HepG2 (cell line): Measurements from ENCODE around the gene APOC1. TPM values are rescaled to one million over a fixed set of nuclear protein-coding genes. Genes with fewer than 3 reads are reported as not detected.

Experiments used
- CEBPB ChIP-seq: IDR thresholded peaks from 2 replicates; pipeline ENCODE4 v1.6.1; 2011; ENCODE audit warnings: low read depth, low read length, improper control_type of control experiment, borderline replicate concordance
- HNF1A ChIP-seq, 2 experiments: sonication (generic) in 1 of 2; formaldehyde crosslinking in 1 of 2; IDR thresholded peaks; 2 replicates each; pipeline versions ENCODE4 v1.4.0 to v1.6.1; 2016 to 2020; ENCODE audit warnings: borderline replicate concordance in 1 of 2, low read depth in 1 of 2, mild to moderate bottlenecking in 1 of 2, missing genetic modification reagents in 1 of 2
- MED1 ChIP-seq: sonication (generic); formaldehyde crosslinking; IDR thresholded peaks from 2 replicates; pipeline ENCODE4 v1.4.0; 2020; ENCODE audit warnings: missing genetic modification reagents
- MIER3 ChIP-seq: IDR thresholded peaks from 2 replicates; pipeline ENCODE4 v1.6.1; 2016; ENCODE audit warnings: missing compliant biosample characterization, borderline replicate concordance
- NFRKB ChIP-seq: fragments of 450-650 bp; IDR thresholded peaks from 2 replicates; pipeline ENCODE4 v1.6.1; 2017
- NFYC ChIP-seq: IDR thresholded peaks from 2 replicates; pipeline ENCODE4 v1.6.1; 2016; ENCODE audit warnings: missing genetic modification reagents, missing compliant biosample characterization
- SMYD3 ChIP-seq: sonication (generic); formaldehyde crosslinking; IDR thresholded peaks from 2 replicates; pipeline ENCODE4 v1.8.1; 2023; ENCODE audit warnings: mild to moderate bottlenecking, missing genetic modification reagents
- TCF12 ChIP-seq, 2 experiments: fragments of 450-650 bp in 1 of 2; sonication (generic) in 1 of 2; formaldehyde crosslinking in 1 of 2; IDR thresholded peaks; 2 replicates each; pipeline versions ENCODE4 v1.6.1 to v1.8.0; 2017 to 2022; ENCODE audit warnings: antibody characterized with exemption in 1 of 2, mild to moderate bottlenecking in 1 of 2, missing genetic modification reagents in 1 of 2, moderate library complexity in 1 of 2
- ZNF567 ChIP-seq: sonication (generic); formaldehyde crosslinking; IDR thresholded peaks from 2 replicates; pipeline ENCODE4 v1.8.1; 2023; ENCODE audit warnings: mild to moderate bottlenecking, missing genetic modification reagents, borderline replicate concordance
- ZNF761 ChIP-seq: sonication (generic); formaldehyde crosslinking; conservative IDR thresholded peaks from 2 replicates; pipeline ENCODE4 v1.4.0; 2020; ENCODE audit warnings: mild to moderate bottlenecking, missing genetic modification reagents
- polyA plus RNA-seq, 8 experiments: library from polyadenylated mRNA; depleted of rRNA in 3 of 8; stranded (reverse) in 7 of 8; unstranded in 1 of 8; fragments of >200 nt; fragmentation: Illumina TruSeq in 4 of 8; extraction: Trizol in 4 of 8; gene quantifications; 2 replicates each; pipeline versions ENCODE4 v1.2.1 to v1.2.3, GENCODE V29; 2011 to 2016; ENCODE audit warnings: low read depth in 4 of 8, missing spikeins in 1 of 8, mixed read lengths in 1 of 8; ENCODE audit not compliant: insufficient read depth in 1 of 8
- total RNA-seq, 5 experiments: library from RNA; depleted of rRNA; stranded (reverse); fragments of >200 nt; fragmentation: Illumina TruSeq; extraction: Trizol; gene quantifications; 2 replicates each; pipeline ENCODE4 v1.2.3, GENCODE V29; 2016; ENCODE audit warnings: low read depth in 1 of 5
- TF ChIP-seq, protein P1 (sequence below): sonication (generic); formaldehyde crosslinking; IDR thresholded peaks from 2 replicates; pipeline ENCODE4 v1.8.0; 2022; ENCODE audit warnings: mild to moderate bottlenecking, missing genetic modification reagents, moderate library complexity
- TF ChIP-seq, protein P2 (sequence below): sonication (generic); formaldehyde crosslinking; IDR thresholded peaks from one replicate; pipeline ENCODE4 v1.5.1; 2020; ENCODE audit warnings: mild to moderate bottlenecking, missing genetic modification reagents; ENCODE audit errors: not compliant biosample characterization
- TF ChIP-seq, protein P3 (sequence below): sonication (generic); formaldehyde crosslinking; IDR thresholded peaks from 2 replicates; pipeline ENCODE4 v1.8.0; 2022; ENCODE audit warnings: low read depth, missing genetic modification reagents

The APOC1 gene
- total and polyA plus RNA-seq, 2 of the 13 experiments (the other 11 are each of a cell fraction or from before 2014, with no cell fraction given): 600 to 1,235 TPM

- TF ChIP-seq HNF1A (IDR thresholded peaks at IDR 0.05; ENCODE audit: low read depth): no peak
- TF ChIP-seq HNF1A (CRISPR knock-in tag; IDR thresholded peaks at IDR 0.05; ENCODE audit: borderline replicate concordance): peak; percentile 62; the same call in 1 of the 2 replicates
- no peak for TF ChIP-seq ZNF761 (CRISPR knock-in tag)
- TF ChIP-seq ZNF567: no peak
- TF ChIP-seq NFYC (CRISPR knock-in tag): peak; percentile 89
- TF ChIP-seq, protein P1, sequence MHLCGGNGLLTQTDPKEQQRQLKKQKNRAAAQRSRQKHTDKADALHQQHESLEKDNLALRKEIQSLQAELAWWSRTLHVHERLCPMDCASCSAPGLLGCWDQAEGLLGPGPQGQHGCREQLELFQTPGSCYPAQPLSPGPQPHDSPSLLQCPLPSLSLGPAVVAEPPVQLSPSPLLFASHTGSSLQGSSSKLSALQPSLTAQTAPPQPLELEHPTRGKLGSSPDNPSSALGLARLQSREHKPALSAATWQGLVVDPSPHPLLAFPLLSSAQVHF (CRISPR knock-in tag): 0 out of 2 replicates have a peak, but pooled peaks have one; percentile 19
- TF ChIP-seq, protein P2, sequence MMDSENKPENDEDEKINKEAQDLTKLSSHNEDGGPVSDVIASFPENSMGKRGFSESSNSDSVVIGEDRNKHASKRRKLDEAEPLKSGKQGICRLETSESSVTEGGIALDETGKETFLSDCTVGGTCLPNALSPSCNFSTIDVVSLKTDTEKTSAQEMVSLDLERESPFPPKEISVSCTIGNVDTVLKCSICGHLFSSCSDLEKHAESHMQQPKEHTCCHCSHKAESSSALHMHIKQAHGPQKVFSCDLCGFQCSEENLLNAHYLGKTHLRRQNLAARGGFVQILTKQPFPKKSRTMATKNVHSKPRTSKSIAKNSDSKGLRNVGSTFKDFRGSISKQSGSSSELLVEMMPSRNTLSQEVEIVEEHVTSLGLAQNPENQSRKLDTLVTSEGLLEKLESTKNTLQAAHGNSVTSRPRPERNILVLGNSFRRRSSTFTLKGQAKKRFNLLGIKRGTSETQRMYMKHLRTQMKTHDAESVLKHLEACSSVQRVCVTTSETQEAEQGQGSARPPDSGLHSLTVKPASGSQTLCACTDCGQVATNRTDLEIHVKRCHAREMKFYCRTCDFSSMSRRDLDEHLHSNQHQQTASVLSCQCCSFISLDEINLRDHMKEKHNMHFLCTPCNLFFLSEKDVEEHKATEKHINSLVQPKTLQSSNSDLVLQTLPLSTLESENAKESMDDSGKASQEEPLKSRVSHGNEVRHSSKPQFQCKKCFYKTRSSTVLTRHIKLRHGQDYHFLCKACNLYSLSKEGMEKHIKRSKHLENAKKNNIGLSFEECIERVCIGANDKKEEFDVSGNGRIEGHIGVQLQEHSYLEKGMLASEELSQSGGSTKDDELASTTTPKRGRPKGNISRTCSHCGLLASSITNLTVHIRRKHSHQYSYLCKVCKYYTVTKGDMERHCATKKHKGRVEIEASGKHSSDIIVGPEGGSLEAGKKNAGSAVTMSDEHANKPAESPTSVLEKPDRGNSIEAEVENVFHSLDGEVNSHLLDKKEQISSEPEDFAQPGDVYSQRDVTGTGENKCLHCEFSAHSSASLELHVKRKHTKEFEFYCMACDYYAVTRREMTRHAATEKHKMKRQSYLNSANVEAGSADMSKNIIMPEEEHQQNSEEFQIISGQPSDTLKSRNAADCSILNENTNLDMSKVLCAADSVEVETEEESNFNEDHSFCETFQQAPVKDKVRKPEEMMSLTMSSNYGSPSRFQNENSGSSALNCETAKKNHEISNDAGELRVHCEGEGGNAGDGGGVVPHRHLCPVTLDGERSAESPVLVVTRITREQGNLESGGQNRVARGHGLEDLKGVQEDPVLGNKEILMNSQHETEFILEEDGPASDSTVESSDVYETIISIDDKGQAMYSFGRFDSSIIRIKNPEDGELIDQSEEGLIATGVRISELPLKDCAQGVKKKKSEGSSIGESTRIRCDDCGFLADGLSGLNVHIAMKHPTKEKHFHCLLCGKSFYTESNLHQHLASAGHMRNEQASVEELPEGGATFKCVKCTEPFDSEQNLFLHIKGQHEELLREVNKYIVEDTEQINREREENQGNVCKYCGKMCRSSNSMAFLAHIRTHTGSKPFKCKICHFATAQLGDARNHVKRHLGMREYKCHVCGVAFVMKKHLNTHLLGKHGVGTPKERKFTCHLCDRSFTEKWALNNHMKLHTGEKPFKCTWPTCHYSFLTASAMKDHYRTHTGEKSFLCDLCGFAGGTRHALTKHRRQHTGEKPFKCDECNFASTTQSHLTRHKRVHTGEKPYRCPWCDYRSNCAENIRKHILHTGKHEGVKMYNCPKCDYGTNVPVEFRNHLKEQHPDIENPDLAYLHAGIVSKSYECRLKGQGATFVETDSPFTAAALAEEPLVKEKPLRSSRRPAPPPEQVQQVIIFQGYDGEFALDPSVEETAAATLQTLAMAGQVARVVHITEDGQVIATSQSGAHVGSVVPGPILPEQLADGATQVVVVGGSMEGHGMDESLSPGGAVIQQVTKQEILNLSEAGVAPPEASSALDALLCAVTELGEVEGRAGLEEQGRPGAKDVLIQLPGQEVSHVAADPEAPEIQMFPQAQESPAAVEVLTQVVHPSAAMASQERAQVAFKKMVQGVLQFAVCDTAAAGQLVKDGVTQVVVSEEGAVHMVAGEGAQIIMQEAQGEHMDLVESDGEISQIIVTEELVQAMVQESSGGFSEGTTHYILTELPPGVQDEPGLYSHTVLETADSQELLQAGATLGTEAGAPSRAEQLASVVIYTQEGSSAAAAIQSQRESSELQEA: no peak
- no peak for TF ChIP-seq CEBPB
- no peak for TF ChIP-seq TCF12 (IDR thresholded peaks at IDR 0.05)
- no peak for TF ChIP-seq TCF12 (CRISPR knock-in tag; IDR thresholded peaks at IDR 0.05)
- TF ChIP-seq, protein P3, sequence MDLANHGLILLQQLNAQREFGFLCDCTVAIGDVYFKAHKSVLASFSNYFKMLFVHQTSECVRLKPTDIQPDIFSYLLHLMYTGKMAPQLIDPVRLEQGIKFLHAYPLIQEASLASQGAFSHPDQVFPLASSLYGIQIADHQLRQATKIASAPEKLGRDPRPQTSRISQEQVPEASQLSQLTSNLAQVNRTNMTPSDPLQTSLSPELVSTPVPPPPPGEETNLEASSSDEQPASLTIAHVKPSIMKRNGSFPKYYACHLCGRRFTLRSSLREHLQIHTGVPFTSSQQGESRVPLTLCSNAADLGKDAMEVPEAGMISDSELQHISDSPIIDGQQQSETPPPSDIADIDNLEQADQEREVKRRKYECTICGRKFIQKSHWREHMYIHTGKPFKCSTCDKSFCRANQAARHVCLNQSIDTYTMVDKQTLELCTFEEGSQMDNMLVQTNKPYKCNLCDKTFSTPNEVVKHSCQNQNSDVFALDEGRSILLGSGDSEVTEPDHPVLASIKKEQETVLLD (CRISPR knock-in tag): peak; percentile 89
- TF ChIP-seq NFRKB: no peak
- no peak for TF ChIP-seq MIER3
- TF ChIP-seq MED1 (CRISPR knock-in tag): no peak
- TF ChIP-seq SMYD3 (CRISPR knock-in tag): no peak
Observed at GRCh38 chr19:44891016-44891882, 23.2 kb upstream of the APOC1 start, which contains the start of gene TOMM40 (continued).
